ENCODE results near the gene FES.
A peak's percentile ranks its signal among the peaks of the same experiment; 100 is the strongest.
"Not testable (repeated sequence)": the region's sequence is repeated elsewhere in the genome, so short reads cannot be mapped to it uniquely, and the experiment has no call there.

FES gene

DNA sequence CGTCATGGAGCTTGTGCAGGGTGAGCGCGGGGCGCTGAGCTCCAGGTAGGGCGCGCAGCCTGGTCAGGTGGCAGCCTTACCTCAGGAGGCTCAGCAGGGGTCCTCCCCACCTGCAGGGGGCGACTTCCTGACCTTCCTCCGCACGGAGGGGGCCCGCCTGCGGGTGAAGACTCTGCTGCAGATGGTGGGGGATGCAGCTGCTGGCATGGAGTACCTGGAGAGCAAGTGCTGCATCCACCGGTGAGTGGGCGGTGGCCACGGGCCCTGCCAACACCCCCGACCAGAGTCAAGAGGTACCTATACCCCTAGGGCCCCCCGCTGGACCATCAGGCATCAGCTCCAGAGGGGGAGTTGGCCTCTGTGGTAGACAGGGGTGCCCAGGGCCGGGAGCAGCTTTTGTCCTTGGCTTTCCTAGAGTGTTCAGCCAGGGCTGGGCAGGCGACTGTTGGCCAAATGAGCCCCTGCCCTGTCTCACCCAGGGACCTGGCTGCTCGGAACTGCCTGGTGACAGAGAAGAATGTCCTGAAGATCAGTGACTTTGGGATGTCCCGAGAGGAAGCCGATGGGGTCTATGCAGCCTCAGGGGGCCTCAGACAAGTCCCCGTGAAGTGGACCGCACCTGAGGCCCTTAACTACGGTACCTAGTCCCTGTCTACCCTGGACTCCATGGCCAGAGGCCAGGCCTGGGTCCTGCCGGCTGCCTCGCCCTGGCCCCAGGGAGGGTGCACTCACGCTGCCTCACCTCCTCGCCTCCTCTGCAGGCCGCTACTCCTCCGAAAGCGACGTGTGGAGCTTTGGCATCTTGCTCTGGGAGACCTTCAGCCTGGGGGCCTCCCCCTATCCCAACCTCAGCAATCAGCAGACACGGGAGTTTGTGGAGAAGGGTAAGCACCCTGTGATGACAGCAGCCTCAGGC, 9.1 kb downstream of the FES start:
- DNase-seq: no peak

DNA sequence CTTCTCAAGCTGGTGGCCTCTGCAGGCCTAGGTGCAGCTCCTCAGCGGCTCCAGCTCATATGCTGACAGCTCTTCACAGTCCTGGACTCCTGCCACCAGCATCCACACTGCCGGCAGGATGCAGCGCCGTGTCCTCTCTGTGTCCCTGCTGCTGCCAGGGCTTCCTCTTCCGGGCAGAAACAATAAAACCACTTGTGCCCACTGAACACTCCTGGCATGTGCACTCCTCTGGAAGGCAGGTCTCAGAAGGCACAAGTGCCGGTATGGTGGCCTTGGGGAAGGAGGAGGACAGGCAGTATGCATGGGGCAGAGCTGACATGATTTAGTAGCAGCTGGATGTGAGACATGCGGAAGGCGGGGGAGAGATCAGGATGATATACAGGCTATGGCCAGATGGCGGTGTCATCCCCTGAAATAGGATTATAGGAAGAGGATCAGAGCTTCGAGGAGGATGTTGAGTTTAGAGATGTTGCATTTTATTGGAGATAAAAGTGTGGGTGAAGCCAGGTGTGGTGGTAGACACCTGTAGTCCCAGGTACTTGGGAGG, 11.3 kb downstream of the FES start:
- no peak for DNase-seq

DNA sequence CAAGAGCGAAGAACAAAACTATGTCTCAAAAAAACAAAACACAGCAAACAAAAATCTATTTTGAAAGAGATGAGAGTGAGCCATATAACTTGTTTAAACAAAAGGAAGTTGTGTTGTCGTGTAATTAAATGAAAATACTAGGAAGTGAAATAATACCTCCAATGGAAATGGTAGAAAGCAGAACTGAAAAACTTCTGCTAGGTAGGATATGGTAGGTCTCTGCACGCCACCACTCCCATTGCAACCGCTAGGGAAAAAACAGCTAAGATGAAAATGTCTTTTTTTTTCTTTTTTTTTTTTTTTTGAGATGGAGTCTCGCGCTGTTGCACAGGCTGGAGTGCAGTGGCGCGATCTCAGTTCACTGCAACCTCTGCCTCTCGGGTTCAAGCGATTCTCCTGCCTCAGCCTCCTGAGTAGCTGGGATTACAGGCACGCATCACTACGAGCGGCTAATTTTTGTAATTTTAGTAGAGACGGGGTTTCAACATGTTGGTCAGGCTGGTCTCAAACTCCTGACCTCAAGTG, 12.9 kb downstream of the FES start:
- DNase-seq: not testable (repeated sequence)

DNA sequence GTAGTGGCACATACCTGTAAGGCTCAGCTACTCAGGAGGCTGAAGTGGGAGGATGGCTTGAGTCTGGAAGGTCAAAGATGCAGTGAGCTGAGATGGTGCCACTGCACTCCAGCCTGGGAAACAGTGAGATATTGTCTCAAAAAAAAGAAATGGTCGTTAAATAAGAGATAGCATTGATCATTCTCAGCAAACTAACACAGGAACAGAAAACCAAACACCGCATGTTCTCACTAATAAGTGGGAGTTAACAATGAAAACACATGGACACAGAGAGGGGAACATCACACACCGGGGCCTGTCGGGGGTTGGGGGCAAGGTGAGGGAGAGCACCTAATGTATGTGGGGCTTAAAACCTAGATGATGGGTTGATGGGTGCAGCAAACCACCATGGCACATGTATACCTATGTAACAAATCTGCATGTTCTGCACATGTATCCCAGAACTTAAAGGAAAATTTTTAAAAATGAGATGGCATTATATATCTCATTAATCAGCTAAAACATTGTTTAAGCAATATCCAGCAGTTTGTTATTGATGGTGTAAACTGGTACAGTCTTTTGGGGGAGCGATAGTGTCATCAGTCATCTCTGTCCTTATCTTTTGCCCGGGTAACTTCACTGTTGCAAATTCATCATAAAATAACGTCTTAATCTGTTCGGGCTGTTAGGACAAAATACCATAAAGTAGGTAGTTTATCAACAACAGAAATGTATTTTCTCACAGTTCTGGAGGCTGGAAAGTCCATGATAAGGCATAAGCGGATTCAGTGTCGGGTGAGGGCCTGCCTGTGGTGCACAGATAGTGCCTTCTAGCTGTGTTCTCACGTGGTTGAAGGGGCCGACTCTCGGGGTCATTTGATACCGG, 17.1 kb downstream of the FES start:
- DNase-seq: no peak

DNA sequence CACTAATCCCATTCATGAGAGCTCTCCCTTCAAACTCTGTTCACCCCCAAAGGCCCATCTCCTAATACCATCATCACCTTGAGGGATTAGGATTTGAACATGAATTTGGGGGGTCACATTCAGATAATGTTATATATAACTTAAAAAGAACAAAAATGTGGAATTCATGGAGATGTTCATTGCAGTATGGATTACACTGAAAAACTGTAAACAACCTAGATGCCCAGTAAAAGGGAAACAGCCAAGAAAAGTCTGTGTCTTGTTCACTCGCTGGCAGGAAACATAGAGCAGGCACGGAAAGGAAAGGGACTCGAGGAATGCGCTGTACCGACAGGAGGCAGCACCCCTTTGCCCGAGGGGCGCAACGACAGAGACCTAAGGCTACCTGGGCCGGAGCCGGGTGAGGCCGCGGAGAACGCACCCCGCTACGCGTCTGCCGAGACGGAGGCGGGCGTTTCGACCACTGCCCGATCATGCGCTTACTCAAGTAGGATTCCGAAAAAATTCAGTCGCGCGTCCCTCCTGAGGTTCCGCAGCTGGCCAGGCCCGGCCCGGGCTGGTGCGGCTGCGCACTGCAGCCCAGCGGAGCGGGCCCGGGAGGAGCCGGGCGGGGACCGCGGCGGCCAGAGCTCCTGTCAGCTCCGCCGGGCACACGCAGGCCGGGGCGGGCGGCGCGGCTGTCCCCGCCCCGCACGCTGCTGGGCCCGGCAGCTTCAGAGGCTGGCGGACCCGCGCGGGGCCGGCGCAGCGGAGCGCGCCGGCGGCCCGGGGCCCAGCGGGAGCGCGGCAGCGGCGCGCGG, 17.9 kb downstream of the FES start:
- peak; percentile 78 for DNase-seq

DNA sequence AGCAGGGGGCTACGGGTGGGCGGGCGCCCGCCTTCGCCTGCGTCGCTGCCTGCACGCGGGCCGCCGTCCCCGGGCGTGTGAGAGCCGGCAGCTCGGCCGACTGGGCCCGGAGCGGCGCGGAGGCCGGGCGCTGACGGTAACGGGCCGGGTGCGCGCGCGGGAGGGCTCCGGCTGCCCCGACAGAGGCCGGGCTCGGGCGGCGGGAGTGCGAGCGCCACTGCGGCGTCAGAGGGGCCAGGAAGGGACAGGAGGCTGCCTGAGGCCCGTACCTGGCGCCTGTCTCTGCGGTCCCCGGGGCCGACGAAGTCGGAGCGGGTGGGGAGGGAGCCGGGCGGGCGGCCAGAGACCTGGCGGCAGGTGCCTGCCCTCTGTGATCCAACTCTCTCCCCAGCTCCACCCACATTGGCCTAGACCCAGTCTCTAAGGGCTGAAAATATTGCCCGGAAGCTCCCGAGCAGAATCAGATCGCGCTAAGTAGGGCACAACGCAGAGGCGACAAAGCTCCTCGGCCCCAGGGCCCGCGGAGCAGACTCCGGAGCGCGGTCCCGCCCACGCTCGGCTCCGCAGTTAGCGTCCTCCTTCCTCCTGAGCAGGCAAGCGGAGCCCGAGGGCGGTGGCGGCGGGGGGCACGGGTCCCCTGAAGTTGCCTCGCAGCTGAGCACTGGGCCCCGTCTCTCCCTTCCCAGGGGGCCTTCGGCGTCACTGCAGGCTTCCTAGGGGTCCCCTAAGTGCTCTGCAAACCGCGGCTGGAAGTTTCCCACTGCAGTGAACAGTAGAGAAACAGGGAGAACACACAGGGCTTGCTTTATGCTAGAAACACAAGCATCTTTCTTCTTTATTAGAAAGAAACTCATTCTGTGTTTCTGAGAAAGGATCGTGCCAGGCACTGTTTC, 18.8 kb downstream of the FES start, which contains the start of gene MAN2A2:
TSS of gene MAN2A2 (plus strand) at position 463 of the 893 bp plus-strand sequence. CDS start 906 bp downstream, outside the sequence.
- DNase-seq: peak; percentile 76

DNA sequence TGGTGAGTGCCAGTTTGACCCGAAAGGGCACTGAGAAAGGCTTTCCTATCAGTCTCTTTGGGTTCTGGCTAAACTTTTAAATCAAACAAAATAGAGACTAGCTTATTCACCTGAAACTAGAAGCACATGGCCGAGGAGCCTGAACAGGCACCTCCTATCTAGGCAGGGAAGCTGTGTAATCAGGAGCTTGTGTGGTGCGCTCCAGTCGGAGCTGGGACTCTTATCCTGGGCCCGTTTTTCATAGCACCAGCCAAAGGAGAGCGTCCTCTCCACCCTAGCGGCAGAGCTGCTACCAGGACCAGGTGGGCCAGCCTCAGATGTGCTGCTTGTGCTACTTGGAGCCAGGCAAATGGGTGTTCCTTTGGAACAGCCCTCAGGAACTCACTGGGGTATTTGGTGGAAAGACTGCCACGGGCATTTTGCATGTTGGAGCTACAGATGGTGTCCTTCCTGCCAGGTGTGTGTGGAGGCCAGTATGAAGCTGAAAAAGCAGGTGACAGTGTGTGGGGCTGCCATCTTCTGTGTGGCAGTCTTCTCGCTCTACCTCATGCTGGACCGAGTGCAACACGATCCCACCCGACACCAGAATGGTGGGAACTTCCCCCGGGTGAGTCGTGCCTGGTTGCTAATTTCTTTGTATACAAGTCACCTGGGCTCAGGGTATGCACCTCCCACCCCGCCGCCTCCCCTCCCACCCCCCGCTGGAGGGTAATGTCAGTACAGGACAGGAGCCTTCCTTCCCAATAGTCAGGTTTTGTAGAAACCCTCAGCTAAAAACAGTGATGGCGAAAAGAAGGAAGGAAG, 19.6 kb downstream of the FES start:
- no peak for DNase-seq

DNA sequence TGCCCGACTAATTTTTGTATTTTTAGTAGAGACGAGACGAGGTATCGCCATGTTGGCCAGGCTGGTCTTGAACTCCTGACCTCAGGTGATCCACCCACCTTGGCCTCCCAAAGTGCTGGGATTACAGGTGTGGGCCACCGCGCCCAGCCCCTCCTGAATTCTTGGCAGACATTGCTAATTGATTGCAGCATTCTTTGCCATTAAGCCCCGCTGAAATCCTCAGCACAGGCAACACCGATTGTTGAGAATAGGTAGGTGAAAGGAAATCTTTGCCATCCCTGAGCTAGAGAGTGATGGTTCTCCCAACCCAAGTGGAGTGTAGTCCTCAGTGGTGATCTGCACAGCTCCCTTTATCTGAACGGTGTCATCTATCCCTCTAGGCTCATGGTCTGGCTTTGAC, 20.4 kb downstream of the FES start:
- DNase-seq: no peak

DNA sequence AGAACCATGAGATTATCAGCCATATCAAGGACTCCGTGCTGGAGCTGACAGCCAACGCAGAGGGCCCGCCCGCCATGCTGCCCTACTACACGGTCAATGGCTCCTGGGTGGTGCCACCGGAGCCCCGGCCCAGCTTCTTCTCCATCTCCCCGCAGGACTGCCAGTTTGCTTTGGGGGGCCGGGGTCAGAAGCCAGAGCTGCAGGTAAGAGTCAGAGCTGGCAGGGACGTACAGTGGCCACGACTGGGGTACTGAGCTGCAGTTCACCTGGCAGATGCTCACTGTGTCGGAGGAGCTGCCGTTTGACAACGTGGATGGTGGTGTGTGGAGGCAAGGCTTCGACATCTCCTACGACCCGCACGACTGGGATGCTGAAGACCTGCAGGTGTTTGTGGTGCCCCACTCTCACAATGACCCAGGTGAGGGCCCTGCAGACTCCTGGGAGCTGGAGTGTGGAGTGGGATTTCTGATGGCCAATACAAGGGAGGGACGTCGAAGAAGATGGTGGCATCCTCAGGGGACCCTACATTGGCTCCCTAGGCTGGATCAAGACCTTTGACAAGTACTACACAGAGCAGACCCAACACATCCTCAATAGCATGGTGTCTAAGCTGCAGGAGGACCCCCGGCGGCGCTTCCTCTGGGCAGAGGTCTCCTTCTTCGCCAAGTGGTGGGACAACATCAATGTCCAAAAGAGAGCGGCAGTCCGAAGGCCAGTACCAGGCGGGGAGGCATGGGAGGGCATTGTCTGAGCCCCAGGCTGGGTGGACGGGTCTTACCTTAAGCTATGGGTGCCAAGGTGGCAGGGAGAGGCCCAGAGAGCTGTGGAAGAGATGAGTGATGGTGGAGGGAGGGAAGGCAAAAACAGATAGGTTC, 21.2 kb downstream of the FES start:
- DNase-seq: no peak

DNA sequence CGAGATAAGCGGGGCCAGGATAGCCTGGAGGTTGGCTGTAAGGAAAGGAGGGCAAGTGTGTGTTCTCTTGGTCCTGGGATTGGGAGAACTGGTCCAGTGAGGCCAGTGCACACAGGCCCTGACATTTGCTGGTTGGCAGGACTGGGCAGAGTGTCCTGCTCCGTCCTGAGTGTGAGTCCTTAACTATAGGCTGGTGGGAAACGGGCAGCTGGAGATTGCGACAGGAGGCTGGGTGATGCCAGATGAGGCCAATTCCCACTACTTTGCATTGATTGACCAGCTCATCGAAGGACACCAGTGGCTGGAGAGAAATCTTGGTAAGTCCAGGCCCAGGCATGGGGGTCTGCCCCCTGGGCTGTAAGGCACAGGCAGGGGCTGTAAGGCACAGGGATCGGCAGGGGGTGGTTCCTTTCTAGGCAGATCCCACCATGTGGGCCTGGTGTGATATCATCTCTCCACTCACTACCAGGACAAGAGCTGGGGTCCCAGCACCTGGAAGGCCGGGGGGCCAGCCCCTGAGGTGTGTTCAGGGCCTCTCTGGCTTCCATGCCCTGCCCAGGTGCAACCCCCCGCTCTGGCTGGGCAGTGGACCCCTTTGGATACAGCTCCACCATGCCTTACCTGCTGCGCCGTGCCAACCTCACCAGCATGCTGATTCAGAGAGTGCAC, 22.0 kb downstream of the FES start:
- DNase-seq: no peak

DNA sequence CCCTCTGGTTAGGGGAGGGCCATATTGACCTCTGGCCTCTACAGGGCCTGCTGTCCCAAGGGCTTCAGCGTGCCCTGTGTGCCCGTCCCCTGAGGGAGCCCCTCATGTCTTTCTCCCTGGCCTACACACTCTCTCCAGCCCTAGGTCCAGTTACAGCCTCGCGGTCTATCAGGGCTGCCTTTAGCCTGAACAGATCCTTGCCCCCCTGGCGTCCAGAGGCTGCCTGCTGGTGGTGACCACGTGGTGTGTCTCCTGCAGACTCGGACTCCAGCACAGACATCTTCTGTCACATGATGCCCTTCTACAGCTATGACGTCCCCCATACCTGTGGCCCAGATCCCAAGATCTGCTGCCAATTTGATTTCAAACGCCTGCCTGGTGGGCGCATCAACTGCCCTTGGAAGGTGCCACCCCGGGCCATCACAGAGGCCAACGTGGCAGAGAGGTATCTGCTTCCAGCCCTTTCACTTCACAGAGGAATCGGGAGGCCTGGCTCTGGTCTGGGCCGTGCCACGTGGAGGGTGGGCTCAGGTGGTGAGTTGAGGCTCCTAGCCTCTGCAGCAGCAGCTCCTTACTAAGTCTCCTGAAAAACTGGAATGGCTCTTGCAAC, 22.9 kb downstream of the FES start:
- DNase-seq: no peak

DNA sequence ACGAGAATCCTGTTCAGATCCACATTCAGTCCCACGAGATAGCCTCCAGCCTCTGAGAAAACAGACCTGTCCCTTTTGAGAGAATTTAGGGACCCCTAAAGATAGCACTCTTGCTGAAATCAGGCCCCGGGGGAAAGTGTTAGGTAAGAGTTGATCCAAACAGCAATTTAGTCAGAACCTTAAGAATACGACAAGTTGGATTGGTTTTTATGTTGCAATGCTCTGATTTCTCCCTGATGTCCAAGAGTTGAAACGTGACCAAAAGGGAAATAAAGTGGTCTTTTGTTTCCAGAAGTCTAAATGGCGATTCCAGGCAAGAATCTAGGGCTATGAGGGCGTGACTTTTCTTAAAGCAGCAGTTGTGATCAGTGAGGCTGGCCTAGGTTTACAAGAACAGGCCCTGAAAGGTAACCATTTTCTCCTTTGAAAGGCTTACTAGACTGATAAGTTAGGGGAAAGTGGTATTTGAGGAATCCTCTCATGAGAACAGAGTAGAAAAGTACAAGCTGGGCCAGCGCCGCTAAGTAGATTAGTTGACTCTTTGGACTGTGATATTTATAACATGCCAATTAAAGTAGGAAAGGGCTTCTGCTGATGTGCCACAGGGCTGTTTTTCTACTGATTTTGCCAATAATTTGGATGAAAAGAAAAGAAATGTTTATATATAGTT, 23.7 kb downstream of the FES start:
- DNase-seq: no peak

DNA sequence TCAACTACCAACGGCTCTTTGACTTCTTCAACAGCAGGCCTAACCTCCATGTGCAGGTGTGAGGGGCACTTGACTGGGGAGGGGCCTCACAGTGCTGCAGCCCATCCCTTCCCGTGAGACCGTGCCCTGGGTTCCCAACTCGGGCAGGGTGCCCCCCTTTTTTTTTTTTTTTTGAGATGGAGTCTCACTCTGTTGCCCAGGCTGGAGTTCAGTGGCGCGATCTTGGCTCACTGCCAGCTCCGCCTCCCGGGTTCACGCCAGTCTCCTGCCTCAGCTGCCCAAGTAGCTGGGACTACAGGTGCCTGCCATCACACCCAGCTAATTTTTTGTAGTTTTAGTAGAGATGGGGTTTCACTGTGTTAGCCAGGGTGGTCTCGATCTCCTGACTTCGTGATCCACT, 25.1 kb downstream of the FES start:
- DNase-seq: not testable (repeated sequence)

DNA sequence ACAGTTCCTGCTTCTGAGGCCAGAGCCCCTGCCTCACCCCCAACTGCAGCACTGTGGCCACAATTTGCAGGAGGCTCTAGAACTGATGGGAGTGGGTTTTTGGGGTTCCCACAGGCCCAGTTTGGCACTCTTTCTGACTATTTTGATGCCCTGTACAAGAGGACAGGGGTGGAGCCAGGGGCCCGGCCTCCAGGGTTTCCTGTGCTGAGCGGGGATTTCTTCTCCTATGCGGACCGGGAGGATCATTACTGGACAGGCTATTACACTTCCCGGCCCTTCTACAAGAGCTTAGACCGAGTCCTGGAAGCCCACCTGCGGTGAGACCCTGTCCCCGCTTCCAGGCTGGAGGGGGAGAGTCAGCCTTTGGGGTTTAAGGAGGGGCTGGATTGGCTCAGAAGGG, 25.7 kb downstream of the FES start:
- no peak for DNase-seq

DNA sequence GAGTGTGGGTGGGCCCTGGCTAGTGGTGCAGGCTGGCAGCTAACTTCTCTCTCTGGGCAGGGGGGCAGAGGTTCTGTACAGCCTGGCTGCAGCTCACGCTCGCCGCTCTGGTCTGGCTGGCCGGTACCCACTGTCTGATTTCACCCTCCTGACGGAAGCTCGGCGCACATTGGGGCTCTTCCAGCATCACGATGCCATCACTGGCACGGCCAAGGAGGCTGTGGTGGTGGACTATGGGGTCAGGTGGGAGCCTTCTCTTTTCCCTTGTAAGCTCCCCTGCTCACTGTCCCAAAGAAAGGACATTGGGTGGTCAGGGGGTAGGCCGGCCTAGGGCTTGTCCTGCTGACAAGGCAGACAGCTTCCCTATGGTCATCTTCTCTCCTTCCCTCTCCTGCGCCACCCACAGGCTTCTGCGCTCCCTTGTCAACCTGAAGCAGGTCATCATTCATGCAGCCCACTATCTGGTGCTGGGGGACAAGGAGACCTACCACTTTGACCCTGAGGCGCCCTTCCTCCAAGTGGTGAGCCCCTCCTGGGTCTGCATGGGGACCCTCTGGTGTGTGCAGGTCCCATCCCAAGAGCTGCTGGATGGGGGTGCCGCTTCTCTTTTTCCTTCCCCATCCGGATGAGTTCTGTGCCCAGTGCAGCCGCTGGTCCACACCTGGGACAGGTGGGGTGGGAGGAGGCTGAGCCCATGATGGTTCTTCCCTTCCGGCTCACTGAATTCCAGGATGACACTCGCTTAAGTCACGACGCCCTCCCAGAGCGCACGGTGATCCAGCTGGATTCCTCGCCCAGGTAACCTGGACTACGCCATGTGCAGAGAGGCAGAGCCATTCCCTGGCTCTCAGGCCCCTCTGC, 26.4 kb downstream of the FES start:
- no peak for DNase-seq

DNA sequence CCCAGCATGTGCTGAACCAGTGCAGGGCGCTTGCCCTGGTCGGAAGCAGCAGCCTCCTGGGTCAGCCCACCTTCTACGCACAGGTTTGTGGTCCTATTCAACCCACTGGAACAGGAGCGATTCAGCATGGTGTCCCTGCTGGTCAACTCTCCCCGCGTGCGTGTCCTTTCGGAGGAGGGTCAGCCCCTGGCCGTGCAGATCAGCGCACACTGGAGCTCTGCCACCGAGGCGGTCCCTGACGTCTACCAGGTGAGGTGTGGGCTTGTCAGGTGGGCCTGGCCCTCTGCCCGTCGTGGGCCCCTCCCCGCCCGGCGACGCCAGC, 27.0 kb downstream of the FES start:
- DNase-seq: no peak
